ENCODE measurements around the gene KCNMA1.
"Not testable (repeated sequence)": the region's sequence is repeated elsewhere in the genome, so short reads cannot be mapped to it uniquely, and the experiment has no call there.

The KCNMA1 gene

GRCh38 chr10:77578583-77579227 is 58.9 kb downstream of the KCNMA1 start:
- no peak for DNase-seq

- no peak for DNase-seq
Measured at GRCh38 chr10:77577666-77578229, 59.9 kb downstream of the KCNMA1 start.

GRCh38 chr10:77576444-77577032 is 61.1 kb downstream of the KCNMA1 start:
- no peak for DNase-seq

DNA sequence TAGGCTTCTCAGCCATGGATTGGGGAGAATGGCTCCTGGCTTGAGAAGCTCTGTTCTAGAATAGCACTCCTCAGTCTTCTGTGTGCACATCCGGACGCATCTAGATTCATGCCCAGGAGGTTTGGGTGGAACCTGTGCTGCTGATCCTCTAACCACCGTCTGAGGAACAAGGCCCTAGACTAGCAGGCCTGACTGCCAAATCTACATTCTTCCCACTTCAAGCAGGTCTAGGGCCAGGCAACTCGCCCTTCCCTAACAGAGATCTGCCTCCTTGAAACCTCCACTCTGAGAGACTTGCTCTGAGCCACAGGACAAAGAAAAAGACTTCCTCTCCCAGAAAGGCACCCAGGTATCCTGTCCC is 61.6 kb downstream of the KCNMA1 start:
- no peak for DNase-seq

DNA sequence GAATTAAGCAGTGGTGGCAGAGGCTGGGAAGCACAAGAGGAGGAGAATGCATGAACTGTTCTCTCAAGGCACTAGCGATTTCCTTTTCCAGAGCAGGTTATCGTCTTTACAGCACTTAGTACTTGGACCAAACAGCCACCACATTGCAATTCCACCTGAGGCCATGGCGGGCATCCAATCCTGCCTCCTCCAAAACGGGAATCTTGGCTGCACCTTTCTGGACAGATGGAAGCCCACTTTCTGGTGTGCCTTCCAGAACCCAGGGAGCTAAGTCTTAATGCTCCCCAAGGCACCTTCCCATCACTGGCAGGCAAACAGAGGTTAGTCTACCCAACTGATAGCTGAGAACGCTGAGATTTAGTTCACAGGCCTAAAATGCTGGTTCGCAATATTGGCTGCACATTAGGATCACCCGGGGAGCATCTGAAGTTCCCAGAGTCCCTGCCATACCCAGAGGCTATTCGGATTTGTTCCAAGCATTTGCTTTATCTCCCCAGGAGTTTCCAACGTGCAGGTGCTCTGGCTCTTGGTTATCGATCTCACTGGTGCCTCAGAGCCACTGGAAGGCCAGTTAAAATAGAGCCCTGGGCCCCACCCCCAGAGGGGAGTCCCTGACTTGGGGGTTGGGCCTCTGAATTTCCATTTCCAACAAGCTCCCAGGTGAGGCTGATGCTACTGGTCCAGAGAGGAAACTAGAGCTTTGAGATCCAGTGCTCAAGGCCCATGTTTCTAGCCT is 62.2 kb downstream of the KCNMA1 start:
- no peak for DNase-seq

- no peak for DNase-seq
Measured at GRCh38 chr10:77574438-77574837, 63.2 kb downstream of the KCNMA1 start.

DNA sequence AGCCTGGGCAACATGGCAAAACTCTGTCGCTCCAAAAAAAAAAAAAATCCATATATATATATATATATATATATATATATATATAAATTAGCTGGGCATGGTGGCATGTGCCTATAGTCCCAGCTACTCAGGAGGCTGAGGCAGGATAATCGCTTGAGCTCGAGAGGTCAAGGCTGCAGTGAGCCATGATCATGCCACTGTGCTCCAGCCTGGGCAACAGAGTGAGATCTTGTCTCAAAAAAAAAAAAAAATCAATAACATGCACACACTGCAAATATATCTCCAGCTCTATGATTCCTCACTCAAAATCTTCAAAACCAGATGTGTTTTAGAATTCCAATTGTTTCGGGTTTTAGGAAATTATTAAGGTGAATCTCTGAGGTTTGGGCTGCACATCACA is 65.1 kb downstream of the KCNMA1 start:
- DNase-seq = not testable (repeated sequence)

- no peak for DNase-seq
Measured at GRCh38 chr10:77571490-77571889, 66.1 kb downstream of the KCNMA1 start.

GRCh38 chr10:77566914-77567566 is 70.6 kb downstream of the KCNMA1 start:
- DNase-seq = no peak

- no peak for DNase-seq
Measured at GRCh38 chr10:77566236-77566635, 71.4 kb downstream of the KCNMA1 start.

GRCh38 chr10:77565590-77566023 is 72.0 kb downstream of the KCNMA1 start:
- no peak for DNase-seq

GRCh38 chr10:77564731-77565589 is 72.6 kb downstream of the KCNMA1 start:
- DNase-seq = no peak

DNA sequence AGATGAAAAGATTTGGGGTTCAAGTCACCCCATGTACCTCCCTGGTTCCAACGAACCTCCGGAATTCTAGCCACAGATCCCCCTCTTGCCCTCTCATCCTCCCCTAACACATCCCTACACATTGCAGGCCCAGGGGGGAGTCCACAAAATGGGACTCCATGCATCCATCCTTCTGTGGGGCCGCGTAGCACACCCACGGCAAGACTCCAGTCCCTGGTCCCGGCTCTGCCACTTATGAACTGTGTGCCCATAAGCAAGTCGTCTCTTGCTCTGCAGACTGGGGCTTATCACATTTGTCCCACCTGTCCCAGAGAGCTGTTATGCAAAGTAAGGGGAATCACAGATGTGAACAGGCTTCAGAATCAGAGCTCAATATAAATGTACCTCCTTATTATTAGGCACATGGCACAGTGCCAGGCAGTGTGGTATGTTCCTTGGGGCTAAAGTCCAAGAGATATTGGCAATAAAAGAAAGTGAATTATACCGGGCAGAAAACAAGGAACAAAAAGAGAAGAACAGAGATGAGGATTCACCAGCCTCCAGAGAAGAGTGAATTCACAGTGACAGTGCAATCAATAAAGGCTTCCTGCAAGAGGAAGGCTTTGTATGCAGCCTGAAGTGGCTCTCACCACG is 73.9 kb downstream of the KCNMA1 start:
- no peak for DNase-seq

DNA sequence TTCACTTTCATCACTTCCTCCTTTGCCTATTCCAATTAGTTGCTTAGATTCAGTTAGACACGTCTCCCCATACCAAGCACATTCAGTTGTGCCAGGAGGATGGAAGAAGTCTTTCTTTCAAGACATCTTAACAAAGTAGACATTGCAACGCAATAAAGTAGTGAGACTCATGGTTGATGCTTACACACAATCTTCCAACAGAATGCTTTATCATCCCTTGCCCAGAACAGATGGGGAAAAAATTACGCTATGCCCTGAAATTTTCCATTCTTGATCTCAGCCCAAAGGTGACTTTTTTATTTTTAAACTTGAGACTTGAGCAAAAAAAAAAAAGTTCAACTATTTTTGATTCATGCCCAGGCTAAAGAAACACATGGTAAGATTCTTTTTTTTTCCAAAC is 74.9 kb downstream of the KCNMA1 start:
- no peak for DNase-seq

- no peak for DNase-seq
Measured at GRCh38 chr10:77561991-77562390, 75.6 kb downstream of the KCNMA1 start.

GRCh38 chr10:77560471-77560870 is 77.1 kb downstream of the KCNMA1 start:
- no peak for DNase-seq

DNA sequence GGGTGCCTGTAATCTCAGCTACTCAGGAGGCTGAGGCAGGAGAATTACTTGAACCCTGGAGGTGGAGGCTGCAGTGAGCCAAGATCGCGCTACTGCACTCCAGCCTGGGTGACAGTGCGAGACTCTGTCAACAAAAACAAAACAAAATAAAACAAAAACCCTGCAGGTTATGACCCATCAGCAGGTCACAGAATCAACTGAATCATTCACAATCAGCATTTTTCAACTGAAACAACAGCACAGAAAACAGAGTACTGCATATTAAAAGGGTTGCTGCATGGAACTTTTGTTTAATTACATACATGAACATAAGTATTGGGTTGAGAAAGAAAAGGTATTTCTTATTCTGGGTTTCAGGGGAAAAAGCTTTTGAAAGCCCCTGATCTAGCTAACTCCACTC is 77.6 kb downstream of the KCNMA1 start:
- no peak for DNase-seq

GRCh38 chr10:77556990-77557601 is 80.5 kb downstream of the KCNMA1 start:
- no peak for DNase-seq

GRCh38 chr10:77555591-77556212 is 81.9 kb downstream of the KCNMA1 start:
- no peak for DNase-seq

DNA sequence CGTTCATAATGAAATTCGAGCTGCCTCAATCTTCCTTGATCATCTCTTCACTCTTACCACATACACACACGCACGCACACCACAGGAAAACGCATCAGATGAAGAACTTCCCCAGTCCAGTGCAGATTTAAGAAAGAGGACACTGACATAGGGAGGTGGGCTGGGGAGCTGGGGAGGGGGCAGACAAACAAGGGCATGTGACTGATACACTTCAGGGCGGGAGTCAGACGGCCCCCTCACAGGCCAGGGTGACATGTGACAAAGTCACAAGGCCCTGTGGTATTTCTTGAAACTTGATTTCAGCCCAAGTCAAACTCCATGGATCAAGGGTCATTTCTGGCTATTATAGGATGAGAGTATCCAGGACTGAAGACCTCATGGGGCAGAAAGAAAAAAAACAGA is 82.6 kb downstream of the KCNMA1 start:
- DNase-seq = no peak

DNA sequence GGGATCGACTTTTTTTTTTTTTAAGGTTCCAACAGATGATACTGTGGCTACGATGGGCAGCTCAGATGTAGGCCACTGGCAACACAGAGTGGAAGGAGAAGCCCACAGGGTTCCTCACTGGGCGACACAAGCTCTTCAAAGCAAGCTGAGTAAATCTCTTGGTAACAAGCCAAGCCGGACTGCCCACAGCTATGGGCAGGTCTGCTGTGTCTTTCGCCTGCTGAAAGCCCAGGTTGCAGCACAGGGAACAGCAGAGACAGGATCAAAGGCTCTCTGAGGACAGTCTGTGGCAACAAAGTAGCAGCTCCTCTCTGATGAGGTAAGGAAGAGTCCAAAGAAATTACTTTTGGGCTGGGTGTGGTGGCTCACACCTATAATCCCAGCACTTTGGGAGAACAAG is 83.6 kb downstream of the KCNMA1 start:
- DNase-seq = no peak
